HCT116 (cell line): ENCODE measurements around the gene NDUFS6. TPM values are rescaled to one million over a fixed set of nuclear protein-coding genes. Genes with fewer than 3 reads are reported as not detected.

Source experiments
- ATAC-seq: fragments of 200-7000 bp; cut with Tn5 transposase; 2 replicates; pipeline ENCODE4 v1.9.1; 2020; ENCODE audit warnings: mild to moderate bottlenecking, moderate library complexity
- BruUV-seq: library from RNA; stranded (reverse); fragments of 400-500 nt; replicated peaks from 2 replicates; lab custom pipeline; 2021; lab: Mats Ljungman, UMichigan
- CTCF ChIA-PET: fragments of 300-600 bp; sonication (Branson Sonifier 250); formaldehyde crosslinking; loops from one replicate; lab custom pipeline; 2021; ENCODE audit warnings: antibody characterized with exemption; lab: Charles Lee
- POLR2A ChIA-PET: fragments of 300-600, 350-600 bp; sonication (Branson Sonifier 250); formaldehyde crosslinking; loops from one replicate; lab custom pipeline; 2021; ENCODE audit warnings: antibody characterized with exemption; lab: Charles Lee
- RAD21 ChIA-PET, 2 experiments: fragments of 300-600 bp; sonication (Branson Sonifier 250); formaldehyde crosslinking; loops; one replicate each; lab custom pipeline; 2023; ENCODE audit warnings: low total read pairs in 2 of 2; ENCODE audit not compliant: uncharacterized antibody in 2 of 2, unreplicated experiment in 2 of 2, low non-redundant PET in 1 of 2; lab: Charles Lee
- DNase-seq: peaks from one replicate; pipeline ENCODE4 v3.0.0-alpha.2; 2010; ENCODE audit warnings: low read depth, low spot score
- H2AFZ ChIP-seq: fragments of 200-600 bp; shearing (Covaris generic), sonication (generic); 2 replicates; pipeline ENCODE4 v1.6.1; 2017; ENCODE audit warnings: low read depth, mixed run types, mixed read lengths, antibody characterized with exemption, low read length; ENCODE audit not compliant: poor library complexity, severe bottlenecking
- H3K27ac ChIP-seq: 2 replicates; pipeline ENCODE4 v1.5.1; 2012; ENCODE audit warnings: low read depth, low read length
- H3K27me3 ChIP-seq: fragments of 200-600 bp; sonication (generic); 2 replicates; pipeline ENCODE4 v1.6.1; 2016; ENCODE audit warnings: mixed run types, low read length, mixed read lengths; ENCODE audit not compliant: insufficient read depth
- H3K36me3 ChIP-seq, 2 experiments: fragments of 200-500 bp in 1 of 2; fragments of 200-600 bp in 1 of 2; sonication (Bioruptor generic) in 1 of 2; sonication (generic) in 1 of 2; 2 replicates each; pipeline versions ENCODE4 v1.5.1 to v1.6.1; 2014 to 2016; ENCODE audit warnings: low read length in 2 of 2, inconsistent platforms in 1 of 2, mixed read lengths in 1 of 2, mixed run types in 1 of 2; ENCODE audit not compliant: insufficient read depth in 2 of 2, control insufficient read depth in 1 of 2
- H3K4me1 ChIP-seq, 2 experiments: fragments of 200-600 bp in 1 of 2; sonication (generic) in 1 of 2; 2 replicates each; pipeline versions ENCODE4 v1.5.1 to v1.6.1; 2012 to 2017; ENCODE audit warnings: low read length in 2 of 2, inconsistent platforms in 1 of 2, mild to moderate bottlenecking in 1 of 2, mixed read lengths in 1 of 2, mixed run types in 1 of 2, moderate library complexity in 1 of 2; ENCODE audit not compliant: insufficient read depth in 2 of 2, control insufficient read depth in 1 of 2
- H3K4me2 ChIP-seq: fragments of 200-600 bp; sonication (generic); 2 replicates; pipeline ENCODE4 v1.6.1; 2017; ENCODE audit warnings: mixed run types, low read length, mixed read lengths
- H3K4me3 ChIP-seq, 2 experiments: fragments of 200-600 bp in 1 of 2; sonication (generic) in 1 of 2; replicated peaks in 1 of 2; 2 replicates each; pipeline ENCODE4 v1.5.1; 2011 to 2016; ENCODE audit warnings: low read length in 2 of 2, control low read depth in 1 of 2, low read depth in 1 of 2, mild to moderate bottlenecking in 1 of 2, mixed read lengths in 1 of 2, mixed run types in 1 of 2
- H3K79me2 ChIP-seq: fragments of 200-600 bp; sonication (generic); 2 replicates; pipeline ENCODE4 v1.6.1; 2017; ENCODE audit warnings: mild to moderate bottlenecking, mixed run types, low read length, moderate library complexity, mixed read lengths; ENCODE audit not compliant: insufficient read depth
- H3K9ac ChIP-seq: fragments of 200-600 bp; sonication (generic); 2 replicates; pipeline ENCODE4 v1.6.1; 2016; ENCODE audit warnings: low read length, mixed read lengths
- H3K9me2 ChIP-seq: fragments of 200-600 bp; sonication (generic), shearing (Covaris generic); 2 replicates; pipeline ENCODE4 v1.6.1; 2017; ENCODE audit warnings: mixed run types, mild to moderate bottlenecking, moderate library complexity; ENCODE audit not compliant: insufficient read depth
- H3K9me3 ChIP-seq, 2 experiments: fragments of 200-500 bp in 1 of 2; fragments of 200-600 bp in 1 of 2; sonication (Bioruptor generic) in 1 of 2; sonication (generic) in 1 of 2; 2 replicates each; pipeline ENCODE4 v1.6.1; 2014 to 2017; ENCODE audit warnings: low read length in 2 of 2, mixed read lengths in 2 of 2, inconsistent platforms in 1 of 2, low read depth in 1 of 2, mild to moderate bottlenecking in 1 of 2, mixed run types in 1 of 2, moderate library complexity in 1 of 2; ENCODE audit not compliant: control insufficient read depth in 1 of 2, insufficient read depth in 1 of 2
- H4K20me1 ChIP-seq: fragments of 200-600 bp; sonication (generic), shearing (Covaris generic); 2 replicates; pipeline ENCODE4 v1.6.1; 2017; ENCODE audit warnings: mixed run types, mild to moderate bottlenecking, moderate library complexity; ENCODE audit not compliant: insufficient read depth
- ATF3 ChIP-seq: IDR thresholded peaks from 2 replicates; pipeline ENCODE4 v1.6.1; 2012
- CBX3 ChIP-seq: IDR thresholded peaks from 2 replicates; pipeline ENCODE4 v1.6.1; 2012; ENCODE audit warnings: low read depth
- CEBPB ChIP-seq: IDR thresholded peaks from 2 replicates; pipeline ENCODE4 v1.6.1; 2012; ENCODE audit warnings: low read depth
- MAX ChIP-seq: IDR thresholded peaks from 2 replicates; pipeline ENCODE4 v1.6.1; 2012
- POLR2AphosphoS5 ChIP-seq: IDR thresholded peaks from 2 replicates; pipeline ENCODE4 v1.6.1; 2011; ENCODE audit warnings: mild to moderate bottlenecking, low read depth, low read length, moderate library complexity
- RAD21 ChIP-seq: IDR thresholded peaks from 2 replicates; pipeline ENCODE4 v1.6.1; 2012; ENCODE audit warnings: low read depth, mild to moderate bottlenecking
- REST ChIP-seq: IDR thresholded peaks from 2 replicates; pipeline ENCODE4 v1.6.1; 2012; ENCODE audit warnings: low read depth
- SP1 ChIP-seq: IDR thresholded peaks from 2 replicates; pipeline ENCODE4 v1.6.1; 2012; ENCODE audit warnings: low read depth
- SRF ChIP-seq: IDR thresholded peaks from 2 replicates; pipeline ENCODE4 v1.6.1; 2012; ENCODE audit warnings: low read depth
- intact Hi-C: fragments of 100-400 bp; cut with micrococcal nuclease; formaldehyde crosslinking; loops from 2 replicates; pipeline ENCODE4 v1.10.0; 2022
- total RNA-seq: library from RNA; stranded (reverse); gene quantifications from one replicate; pipeline ENCODE4 v1.2.1, GENCODE V29; 2021; ENCODE audit not compliant: unreplicated experiment

NDUFS6 gene
- total RNA-seq, 1 experiment from 2014 or later: 43.8 TPM

- peaks cover 100% of the 10 kb centered on the region for H3K79me2 ChIP-seq
- CTCF ChIA-PET: no interaction called here
- RAD21 ChIA-PET: no interaction called here
- intact Hi-C loops: loop anchor here (10.0 kb wide), 1 partner anchor 129 kb away; no protein-coding TSS in a partner anchor
- no peaks in the 10 kb centered on the region for H3K27me3 ChIP-seq
- no peaks in the 10 kb centered on the region for H3K9me3 ChIP-seq
- H3K36me3 ChIP-seq: peaks cover 57 to 82% of the 10 kb centered on the region in 2 experiments
- no peaks in the 10 kb centered on the region for H4K20me1 ChIP-seq
- no peak for TF ChIP-seq ATF3
- TF ChIP-seq MAX: no peak
- no peak for TF ChIP-seq RAD21
- TF ChIP-seq REST: no peak
- no peak for TF ChIP-seq CBX3
- no peak for TF ChIP-seq SP1
- no peak for TF ChIP-seq SRF
- no peak for TF ChIP-seq CEBPB
- no peak for TF ChIP-seq POLR2AphosphoS5
- H3K9ac ChIP-seq: no peak overlapping the region
- no peaks in the 10 kb centered on the region for H3K9me2 ChIP-seq
- H2AFZ ChIP-seq: no peak overlapping the region
- peaks cover 0 to 8% of the 10 kb centered on the region in 2 experiments; a peak in 1 of 4 replicates for H3K4me1 ChIP-seq
- no peak overlapping the region for H3K4me2 ChIP-seq
- no peak for ATAC-seq
- no peak overlapping the region for H3K4me3 ChIP-seq
- BruUV-seq: no TSS peak
- POLR2A ChIA-PET: no interaction called here
- DNase-seq: no peak
- H3K27ac ChIP-seq: no peak overlapping the region
Observed at GRCh38 chr5:1806199-1806598, 5.0 kb downstream of the NDUFS6 start.
